ENCODE results near the gene CD68.
A peak's percentile ranks its signal among the peaks of the same experiment; 100 is the strongest.

Gene CD68

DNA sequence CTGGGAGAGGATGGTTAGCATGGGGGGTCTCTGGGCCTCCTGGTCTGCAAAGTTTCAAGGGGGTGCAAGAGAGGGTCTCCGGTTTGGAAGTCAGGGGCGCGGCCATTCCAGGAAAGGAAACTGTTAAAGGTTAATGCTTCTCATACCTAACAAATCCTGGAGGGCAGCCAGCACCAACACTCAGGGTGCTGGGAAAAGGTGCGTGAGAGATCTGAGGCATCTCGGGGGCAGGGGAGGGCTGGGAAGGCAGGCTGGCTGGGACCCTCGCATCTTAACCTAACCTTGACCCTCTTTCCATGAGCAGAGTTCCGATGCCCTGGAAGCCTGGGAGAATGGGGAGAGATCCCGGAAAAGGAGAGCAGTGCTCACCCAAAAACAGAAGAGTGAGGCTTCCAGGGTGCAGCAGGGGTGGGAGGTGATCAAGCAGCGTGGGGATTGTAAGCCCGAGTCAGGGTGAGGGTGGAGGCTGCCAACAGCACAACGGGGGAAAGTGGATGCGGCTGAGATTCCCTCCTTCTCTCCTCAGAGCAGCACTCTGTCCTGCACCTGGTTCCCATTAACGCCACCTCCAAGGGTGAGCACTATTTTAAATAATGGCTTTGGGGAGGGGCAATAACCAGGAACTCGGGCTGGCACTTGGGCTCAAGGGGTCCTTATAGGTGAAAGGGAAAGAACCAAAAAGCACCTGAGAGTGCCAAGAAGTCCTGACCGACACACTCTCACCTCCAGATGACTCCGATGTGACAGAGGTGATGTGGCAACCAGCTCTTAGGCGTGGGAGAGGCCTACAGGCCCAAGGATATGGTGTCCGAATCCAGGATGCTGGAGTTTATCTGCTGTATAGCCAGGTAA is 19.9 kb upstream of the CD68 start:
- no peak for DNase-seq (ENCODE audit: low read depth in 3 of 3)

DNA sequence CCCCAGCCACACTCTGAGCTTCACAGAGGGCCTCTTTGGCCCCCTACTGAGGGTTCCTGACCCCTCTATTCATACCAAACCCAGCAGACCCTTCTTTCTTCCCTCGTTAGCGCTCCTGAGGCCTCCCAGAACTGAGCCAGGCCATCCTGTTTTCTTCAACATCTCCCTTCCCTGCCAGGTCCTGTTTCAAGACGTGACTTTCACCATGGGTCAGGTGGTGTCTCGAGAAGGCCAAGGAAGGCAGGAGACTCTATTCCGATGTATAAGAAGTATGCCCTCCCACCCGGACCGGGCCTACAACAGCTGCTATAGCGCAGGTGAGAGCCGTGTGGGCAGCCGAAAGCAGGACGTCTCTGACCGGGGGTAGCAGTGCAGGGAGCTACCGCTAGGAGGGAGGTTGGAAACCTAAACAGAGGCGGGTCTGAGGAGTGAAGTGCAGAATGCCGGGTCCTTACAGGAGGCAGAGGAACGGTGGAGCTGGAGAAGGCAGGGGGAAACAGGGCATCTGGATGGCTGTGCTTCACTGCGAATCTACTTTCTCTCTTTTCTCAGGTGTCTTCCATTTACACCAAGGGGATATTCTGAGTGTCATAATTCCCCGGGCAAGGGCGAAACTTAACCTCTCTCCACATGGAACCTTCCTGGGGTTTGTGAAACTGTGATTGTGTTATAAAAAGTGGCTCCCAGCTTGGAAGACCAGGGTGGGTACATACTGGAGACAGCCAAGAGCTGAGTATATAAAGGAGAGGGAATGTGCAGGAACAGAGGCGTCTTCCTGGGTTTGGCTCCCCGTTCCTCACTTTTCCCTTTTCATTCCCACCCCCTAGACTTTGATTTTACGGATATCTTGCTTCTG is 19.0 kb upstream of the CD68 start:
- no peak for DNase-seq (ENCODE audit: low read depth in 3 of 3)

DNA sequence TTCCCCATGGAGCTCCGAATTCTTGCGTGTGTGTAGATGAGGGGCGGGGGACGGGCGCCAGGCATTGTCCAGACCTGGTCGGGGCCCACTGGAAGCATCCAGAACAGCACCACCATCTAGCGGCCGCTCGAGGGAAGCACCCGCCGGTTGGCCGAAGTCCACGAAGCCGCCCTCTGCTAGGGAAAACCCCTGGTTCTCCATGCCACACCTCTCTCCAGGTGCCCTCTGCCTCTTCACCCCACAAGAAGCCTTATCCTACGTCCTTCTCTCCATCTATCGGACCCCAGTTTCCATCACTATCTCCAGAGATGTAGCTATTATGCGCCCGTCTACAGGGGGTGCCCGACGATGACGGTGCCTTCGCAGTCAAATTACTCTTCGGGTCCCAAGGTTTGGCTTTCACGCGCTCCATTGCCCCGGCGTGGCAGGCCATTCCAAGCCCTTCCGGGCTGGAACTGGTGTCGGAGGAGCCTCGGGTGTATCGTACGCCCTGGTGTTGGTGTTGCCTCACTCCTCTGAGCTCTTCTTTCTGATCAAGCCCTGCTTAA is 18.3 kb upstream of the CD68 start:
- DNase-seq (ENCODE audit: low read depth in 3 of 3): peak; percentile 74 to 78 (median 77)

DNA sequence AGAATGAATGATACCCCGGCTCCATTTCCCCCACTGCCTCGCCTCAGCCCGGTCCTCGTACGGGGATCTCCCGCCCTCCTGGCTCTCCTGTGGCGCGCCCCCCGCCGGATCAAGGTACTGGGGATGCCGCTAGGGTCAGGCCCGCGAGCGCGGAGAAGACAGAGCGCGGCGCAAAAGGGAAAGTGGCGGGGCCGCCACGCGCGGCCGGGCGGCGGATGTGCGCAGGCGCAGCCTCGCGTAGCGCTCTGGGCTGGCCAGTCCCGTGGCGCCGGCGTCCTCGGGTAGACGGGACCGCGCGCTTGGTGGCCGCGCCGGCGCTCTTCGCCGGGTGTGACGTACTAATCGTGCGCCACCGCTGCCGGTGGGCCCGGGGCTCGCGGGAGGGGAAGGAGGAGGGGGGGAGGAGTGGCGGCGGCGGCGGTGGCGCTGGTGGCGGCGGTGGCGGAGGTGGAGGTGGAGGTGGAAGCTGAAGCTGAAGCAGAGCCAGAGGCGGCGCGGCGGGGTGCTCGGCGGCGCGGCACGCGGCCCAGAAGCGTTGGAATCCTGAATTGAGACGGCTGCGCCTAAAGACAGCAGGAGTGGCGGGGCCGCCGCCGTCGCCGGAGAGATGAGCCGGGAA is 17.7 kb upstream of the CD68 start, which contains the start of gene SENP3:
Gene SENP3 (plus strand): TSS at position 331 of the 619 bp plus-strand sequence. CDS start 1,158 bp downstream, outside the sequence.
- DNase-seq (ENCODE audit: low read depth in 3 of 3): peak; percentile 80 to 85 (median 82)

DNA sequence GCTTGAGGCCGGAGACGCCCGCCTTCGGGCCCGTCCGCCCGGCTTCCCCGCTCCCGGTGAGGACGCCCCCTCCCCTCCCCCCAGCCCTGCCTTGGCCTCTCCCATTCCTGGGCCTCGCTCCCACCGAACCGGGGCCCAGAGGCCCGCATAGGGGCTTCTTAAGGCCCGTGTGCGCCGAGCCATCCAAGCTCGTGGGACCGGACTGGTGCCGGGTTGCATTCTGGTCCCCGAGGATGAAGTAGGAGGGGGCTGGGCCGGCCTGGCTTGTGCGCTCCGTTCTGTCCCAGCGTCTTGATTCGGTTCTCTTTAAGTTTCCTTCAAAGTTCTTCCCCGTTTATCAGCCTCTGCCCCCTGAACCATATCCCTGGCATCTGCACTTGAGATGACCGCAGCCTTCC is 17.2 kb upstream of the CD68 start:
- no peak for DNase-seq (ENCODE audit: low read depth in 3 of 3)

DNA sequence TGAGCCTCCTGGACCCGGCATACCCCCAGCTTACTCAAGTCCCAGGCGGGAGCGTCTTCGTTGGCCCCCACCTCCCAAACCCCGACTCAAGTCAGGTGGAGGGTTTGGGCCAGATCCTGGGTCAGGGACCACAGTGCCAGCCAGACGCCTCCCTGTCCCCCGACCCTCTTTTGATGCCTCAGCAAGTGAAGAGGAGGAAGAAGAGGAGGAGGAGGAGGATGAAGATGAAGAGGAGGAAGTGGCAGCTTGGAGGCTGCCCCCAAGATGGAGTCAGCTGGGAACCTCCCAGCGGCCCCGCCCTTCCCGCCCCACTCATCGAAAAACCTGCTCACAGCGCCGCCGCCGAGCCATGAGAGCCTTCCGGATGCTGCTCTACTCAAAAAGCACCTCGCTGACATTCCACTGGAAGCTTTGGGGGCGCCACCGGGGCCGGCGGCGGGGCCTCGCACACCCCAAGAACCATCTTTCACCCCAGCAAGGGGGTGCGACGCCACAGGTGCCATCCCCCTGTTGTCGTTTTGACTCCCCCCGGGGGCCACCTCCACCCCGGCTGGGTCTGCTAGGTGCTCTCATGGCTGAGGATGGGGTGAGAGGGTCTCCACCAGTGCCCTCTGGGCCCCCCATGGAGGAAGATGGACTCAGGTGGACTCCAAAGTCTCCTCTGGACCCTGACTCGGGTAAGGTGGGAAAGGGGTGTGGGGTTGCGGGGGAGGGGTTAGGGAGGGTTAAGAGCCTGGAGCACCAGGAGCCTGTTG is 16.1 kb upstream of the CD68 start:
- DNase-seq (ENCODE audit: low read depth in 3 of 3): no peak

DNA sequence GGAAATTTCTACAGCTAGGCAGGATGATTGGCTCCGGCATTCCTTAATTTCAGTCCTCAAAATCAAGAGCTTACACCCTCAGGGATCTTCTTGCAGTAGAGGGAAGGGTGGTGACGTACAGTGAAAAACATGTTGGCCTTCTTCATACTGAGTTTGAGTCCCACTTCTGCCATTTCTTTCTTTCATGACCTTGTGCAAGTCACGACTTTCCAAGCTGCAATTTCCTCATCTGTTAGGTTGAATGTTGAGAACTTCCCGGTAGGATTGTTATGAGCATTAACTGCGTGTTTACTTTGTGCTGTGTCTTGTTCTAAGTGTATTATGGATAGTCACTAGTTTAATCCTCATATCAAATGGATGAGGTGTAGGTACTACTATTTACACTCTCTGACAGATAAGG is 9.9 kb upstream of the CD68 start:
- no peak for DNase-seq (ENCODE audit: low read depth in 3 of 3)

DNA sequence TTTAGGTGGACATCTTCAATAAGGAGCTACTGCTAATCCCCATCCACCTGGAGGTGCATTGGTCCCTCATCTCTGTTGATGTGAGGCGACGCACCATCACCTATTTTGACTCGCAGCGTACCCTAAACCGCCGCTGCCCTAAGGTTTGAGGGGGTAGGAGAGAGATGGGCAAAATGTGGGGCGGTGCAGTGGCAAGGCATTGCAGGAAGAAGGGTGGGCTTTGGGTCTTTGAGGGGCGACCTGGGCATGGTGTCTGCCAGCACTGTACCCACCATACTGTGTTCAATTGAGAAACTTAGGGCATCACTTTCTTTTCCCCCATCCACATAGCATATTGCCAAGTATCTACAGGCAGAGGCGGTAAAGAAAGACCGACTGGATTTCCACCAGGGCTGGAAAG is 9.1 kb upstream of the CD68 start:
- no peak for DNase-seq (ENCODE audit: low read depth in 3 of 3)

DNA sequence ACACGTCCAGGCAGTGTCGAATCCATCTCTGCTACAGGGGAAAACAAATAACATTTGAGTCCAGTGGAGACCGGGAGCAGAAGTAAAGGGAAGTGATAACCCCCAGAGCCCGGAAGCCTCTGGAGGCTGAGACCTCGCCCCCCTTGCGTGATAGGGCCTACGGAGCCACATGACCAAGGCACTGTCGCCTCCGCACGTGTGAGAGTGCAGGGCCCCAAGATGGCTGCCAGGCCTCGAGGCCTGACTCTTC is 7.2 kb upstream of the CD68 start:
- no peak for DNase-seq (ENCODE audit: low read depth in 3 of 3)

DNA sequence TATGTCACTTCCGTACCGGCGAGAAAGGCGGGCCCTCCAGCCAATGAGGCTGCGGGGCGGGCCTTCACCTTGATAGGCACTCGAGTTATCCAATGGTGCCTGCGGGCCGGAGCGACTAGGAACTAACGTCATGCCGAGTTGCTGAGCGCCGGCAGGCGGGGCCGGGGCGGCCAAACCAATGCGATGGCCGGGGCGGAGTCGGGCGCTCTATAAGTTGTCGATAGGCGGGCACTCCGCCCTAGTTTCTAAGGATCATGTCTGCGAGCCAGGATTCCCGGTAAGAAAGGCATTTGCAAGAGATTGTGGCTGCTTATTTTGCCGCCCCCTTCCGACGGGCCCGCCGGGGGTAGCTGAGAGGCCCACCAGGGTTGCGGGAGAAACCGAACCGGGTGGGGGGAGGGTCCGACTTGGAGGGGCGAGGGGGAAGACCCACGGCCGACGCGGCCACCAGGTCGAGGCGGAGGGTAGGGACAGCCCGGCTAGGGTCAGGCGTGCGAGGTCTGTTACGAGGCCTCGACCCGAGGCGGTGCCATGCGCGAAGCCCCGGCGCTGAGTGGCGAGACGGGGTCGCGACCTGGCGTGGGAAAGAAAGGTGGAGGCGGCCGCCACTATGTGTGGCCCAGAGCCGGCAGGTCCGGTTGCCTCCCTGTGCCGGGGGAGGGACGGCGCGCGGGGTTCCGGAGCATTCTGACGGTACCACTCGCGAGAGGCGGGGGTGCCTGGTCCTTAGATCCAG is 6.7 kb upstream of the CD68 start:
- peak; percentile 99 to 100 (median 99) for DNase-seq (ENCODE audit: low read depth in 3 of 3)

DNA sequence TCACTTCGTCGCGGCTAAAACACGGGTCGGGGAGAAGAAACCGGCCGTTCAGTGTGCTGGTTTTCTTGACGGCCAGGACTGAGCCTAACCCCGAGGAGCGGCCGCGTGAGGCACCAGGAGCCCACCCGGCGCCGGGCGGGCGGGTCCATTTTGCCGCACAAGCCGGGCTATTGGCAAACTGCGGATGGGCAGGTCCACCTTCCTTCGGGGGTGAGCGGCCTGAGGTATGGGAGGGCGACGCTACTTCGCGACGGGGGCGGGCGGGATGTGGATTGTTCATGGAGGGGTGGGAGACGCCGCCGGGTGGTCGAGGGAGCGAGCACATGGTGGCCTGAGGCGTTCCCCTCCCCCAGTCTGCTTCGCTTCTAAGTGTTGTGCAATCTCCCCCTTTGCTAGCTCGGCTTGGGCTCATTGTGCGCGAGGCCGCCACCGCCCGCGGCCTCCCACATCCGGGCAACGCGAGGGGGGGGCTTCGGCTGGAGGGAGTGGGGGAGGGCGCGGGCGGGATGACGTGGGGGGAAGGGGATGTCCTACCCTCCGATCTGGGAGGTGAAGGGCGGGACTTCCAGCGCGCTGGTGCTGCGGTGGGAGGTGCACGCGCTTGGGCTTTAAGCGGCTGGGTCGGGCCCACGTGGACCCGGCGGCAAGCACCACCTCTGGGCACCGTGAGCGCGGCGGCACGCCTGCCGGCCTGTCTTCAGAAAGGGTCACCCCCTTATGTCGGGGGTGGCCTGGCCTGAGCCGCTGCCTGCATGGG is 5.9 kb upstream of the CD68 start:
- DNase-seq (ENCODE audit: low read depth in 3 of 3): peak; percentile 80 to 89 (median 88)

DNA sequence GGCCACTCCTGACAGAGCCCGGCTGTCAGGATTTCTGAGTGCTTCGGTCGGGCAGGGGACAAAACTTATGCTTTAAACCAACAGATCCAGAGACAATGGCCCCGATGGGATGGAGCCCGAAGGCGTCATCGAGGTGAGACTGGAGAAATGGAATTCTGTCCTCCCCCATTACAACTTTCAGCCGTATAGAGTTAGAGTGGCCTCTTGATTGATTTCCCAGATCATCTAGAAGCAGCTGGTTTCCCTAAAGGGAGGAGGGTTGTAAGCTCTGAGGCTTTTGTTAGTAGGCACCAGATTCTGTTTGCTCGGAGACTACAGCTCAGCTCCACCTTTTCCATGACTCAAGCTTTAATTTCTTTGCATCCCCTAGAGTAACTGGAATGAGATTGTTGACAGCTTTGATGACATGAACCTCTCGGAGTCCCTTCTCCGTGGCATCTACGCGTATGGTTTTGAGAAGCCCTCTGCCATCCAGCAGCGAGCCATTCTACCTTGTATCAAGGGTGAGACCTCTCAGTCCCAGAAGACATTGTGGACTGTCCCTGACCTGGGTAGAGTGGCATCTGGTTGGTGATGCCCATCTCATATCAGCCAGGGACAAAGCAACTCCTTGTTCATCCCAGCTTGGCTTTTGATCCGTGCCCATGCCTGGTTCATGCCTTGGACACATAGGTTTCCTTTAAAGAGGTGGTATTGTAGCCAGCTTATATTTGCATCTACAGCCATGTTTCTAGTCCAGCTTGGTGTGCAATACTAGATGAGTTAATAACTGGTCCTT is 5.1 kb upstream of the CD68 start:
- no peak for DNase-seq (ENCODE audit: low read depth in 3 of 3)

DNA sequence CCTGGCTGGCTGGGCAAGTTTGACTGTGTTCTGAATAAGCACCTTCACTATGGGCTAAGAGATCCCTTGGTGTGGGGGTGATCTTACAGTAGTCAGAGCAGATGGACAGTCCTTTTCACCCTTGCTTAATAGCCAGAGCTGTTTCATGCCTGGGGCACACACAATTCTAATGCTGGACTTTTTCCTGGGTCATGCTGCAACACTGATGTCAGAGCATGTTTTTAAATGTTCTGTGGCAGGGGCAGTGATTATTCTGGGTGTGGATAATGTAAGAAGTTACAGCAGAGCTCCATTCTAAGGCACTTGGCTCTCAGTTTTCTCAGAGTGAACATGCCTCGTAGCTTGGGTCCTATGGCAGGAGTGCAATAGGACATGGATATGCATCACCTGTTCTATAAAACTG is 4.0 kb upstream of the CD68 start:
- no peak for DNase-seq (ENCODE audit: low read depth in 3 of 3)

DNA sequence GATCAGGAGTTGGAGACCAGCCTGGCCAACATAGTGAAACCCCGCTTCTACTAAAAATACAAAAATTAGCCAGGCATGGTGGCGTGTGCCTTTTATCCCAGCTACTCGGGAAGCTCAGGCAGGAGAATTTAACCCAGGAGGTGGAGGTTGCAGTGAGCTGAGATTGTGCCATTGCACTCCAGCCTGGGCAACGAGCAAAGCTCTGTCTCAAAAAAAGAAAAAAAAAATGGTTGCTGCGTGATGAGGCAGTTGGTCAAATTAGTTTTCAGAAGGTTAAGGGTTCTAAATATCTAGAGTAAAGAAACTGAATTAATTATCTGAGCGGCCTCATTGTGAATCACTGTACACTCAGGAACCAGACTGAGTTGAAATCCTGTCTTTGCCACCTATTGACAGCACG is 3.5 kb upstream of the CD68 start:
- DNase-seq (ENCODE audit: low read depth in 3 of 3): no peak

DNA sequence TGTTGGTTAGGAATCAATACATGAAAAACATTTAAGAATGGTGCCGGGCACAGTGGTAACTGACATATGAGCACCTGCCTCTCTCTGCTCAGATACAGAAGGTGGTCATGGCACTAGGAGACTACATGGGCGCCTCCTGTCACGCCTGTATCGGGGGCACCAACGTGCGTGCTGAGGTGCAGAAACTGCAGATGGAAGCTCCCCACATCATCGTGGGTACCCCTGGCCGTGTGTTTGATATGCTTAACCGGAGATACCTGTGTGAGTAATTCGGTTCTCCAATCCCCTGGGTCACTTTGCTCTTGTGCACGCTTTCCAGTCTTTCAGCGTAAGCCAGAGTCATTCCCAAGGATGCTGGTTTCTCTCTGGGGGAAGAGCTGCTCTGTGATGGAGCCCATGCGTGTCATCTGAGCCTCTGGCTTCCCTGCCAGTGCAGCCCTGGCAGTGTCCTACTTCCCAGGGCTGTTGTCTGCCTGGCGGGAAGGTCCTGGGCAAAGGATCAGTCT is 3.0 kb upstream of the CD68 start:
- no peak for DNase-seq (ENCODE audit: low read depth in 3 of 3)

DNA sequence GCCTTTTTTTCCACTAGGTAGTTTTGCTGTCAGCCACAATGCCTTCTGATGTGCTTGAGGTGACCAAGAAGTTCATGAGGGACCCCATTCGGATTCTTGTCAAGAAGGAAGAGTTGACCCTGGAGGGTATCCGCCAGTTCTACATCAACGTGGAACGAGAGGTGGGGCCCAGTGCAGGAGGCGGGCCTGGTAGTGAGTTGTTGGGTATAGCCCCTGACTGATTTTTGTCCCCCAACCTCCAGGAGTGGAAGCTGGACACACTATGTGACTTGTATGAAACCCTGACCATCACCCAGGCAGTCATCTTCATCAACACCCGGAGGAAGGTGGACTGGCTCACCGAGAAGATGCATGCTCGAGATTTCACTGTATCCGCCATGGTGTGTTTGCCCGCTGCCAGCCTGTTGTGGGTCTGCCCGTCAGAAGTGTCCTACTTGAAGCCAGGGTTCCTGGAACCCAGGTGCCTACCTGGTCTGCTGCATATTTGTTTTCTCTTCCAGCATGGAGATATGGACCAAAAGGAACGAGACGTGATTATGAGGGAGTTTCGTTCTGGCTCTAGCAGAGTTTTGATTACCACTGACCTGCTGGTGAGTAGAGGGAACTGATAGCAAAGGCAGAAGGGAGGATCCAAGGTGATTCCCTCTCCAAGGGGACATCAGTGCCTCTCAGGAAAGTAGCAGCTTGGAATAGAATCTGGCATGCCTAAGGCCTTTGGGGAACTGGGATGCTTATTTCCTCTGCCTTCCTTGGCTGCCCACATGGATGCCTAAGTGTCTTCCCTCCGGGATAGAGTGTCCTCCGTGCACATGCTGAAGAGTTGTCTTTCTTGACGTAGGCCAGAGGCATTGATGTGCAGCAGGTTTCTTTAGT is 1.9 kb upstream of the CD68 start:
- DNase-seq (ENCODE audit: low read depth in 3 of 3): no peak

DNA sequence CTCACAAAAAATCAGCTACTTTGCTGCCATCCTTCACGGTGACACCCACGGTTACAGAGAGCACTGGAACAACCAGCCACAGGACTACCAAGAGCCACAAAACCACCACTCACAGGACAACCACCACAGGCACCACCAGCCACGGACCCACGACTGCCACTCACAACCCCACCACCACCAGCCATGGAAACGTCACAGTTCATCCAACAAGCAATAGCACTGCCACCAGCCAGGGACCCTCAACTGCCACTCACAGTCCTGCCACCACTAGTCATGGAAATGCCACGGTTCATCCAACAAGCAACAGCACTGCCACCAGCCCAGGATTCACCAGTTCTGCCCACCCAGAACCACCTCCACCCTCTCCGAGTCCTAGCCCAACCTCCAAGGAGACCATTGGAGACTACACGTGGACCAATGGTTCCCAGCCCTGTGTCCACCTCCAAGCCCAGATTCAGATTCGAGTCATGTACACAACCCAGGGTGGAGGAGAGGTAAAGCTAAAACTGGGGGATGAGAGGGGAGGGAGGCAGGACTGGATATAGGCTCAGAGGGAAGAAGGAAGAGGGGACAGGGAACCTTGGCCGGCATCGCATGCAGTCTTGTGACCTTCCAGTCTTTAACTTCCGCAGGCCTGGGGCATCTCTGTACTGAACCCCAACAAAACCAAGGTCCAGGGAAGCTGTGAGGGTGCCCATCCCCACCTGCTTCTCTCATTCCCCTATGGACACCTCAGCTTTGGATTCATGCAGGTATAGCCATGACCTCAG is 581 bp downstream of the CD68 start:
- no peak for DNase-seq (ENCODE audit: low read depth in 3 of 3)
